ENCODE data around the gene PLEKHA5. TPM values are rescaled to one million over a fixed set of nuclear protein-coding genes. Genes with fewer than 3 reads are reported as not detected.

PLEKHA5 gene
- total and polyA plus RNA-seq, 4 donors: 4.9 to 88.5 (median 20.9) TPM

- H3K9me3 ChIP-seq (ENCODE audit: control insufficient read depth in 4 of 4, insufficient read depth in 3 of 4, low read length in 3 of 4): no peaks in the 10 kb centered on the region
- TF ChIP-seq CTCF (IDR thresholded peaks at IDR 0.05; ENCODE audit: control extremely low read depth, extremely low read depth): no peak
- H3K9ac ChIP-seq (ENCODE audit: insufficient read depth in 1 of 2, low read length in 2 of 2): no peak overlapping the region
- WGBS, 2 donors: 92 to 98% methylated on average over 4 of the region's 4 CpGs
- H3K27ac ChIP-seq (ENCODE audit: low read depth in 1 of 2, low read length in 1 of 2): peak overlapping the region in 1 of 2 donors; percentile 69
- peaks cover 0 to 29% (median 2%) of the 10 kb centered on the region in 5 donors for H3K4me1 ChIP-seq (ENCODE audit: control insufficient read depth in 5 of 5, insufficient read depth in 5 of 5, low read length in 5 of 5)
- peaks cover 0 to 13% (median 6%) of the 10 kb centered on the region in 4 donors for H3K36me3 ChIP-seq (ENCODE audit: control insufficient read depth in 4 of 4, insufficient read depth in 4 of 4, low read length in 4 of 4)
- DNase-seq (no peak), ATAC-seq (ENCODE audit: insufficient read depth, low FRiP score) (no peak)
- no peaks in the 10 kb centered on the region for H3K27me3 ChIP-seq (ENCODE audit: control insufficient read depth in 3 of 3, insufficient read depth in 3 of 3, low read length in 2 of 3)
- H3K4me3 ChIP-seq: no peak overlapping the region
Observed at GRCh38 chr12:19138551-19138950, 9.0 kb downstream of the PLEKHA5 start.

GRCh38 chr12:19138956-19139355, 9.4 kb downstream of the PLEKHA5 start:
- Histone ChIP-seq H3K36me3 (ENCODE audit: control insufficient read depth in 4 of 4, insufficient read depth in 4 of 4, low read length in 4 of 4) (peaks cover 0 to 13% (median 6%) of the 10 kb centered on the region in 4 donors), H3K9ac (ENCODE audit: insufficient read depth in 1 of 2, low read length in 2 of 2) (no peak overlapping the region), H3K4me3 (no peak overlapping the region), H3K27ac (ENCODE audit: low read depth in 1 of 2, low read length in 1 of 2) (peak overlapping the region in 1 of 2 donors; percentile 69), H3K27me3 (ENCODE audit: control insufficient read depth in 3 of 3, insufficient read depth in 3 of 3, low read length in 2 of 3) (no peaks in the 10 kb centered on the region), H3K9me3 (ENCODE audit: control insufficient read depth in 4 of 4, insufficient read depth in 3 of 4, low read length in 3 of 4) (no peaks in the 10 kb centered on the region), H3K4me1 (ENCODE audit: control insufficient read depth in 5 of 5, insufficient read depth in 5 of 5, low read length in 5 of 5) (peaks cover 0 to 29% (median 2%) of the 10 kb centered on the region in 5 donors)
- WGBS, 2 donors: 90 to 93% methylated on average over 3 of the region's 3 CpGs
- ATAC-seq (ENCODE audit: insufficient read depth, low FRiP score) (no peak), DNase-seq (no peak)
- TF ChIP-seq CTCF (IDR thresholded peaks at IDR 0.05; ENCODE audit: control extremely low read depth, extremely low read depth): no peak

GRCh38 chr12:19139615-19140194, 10.2 kb downstream of the PLEKHA5 start:
- no peak for ATAC-seq (ENCODE audit: insufficient read depth, low FRiP score)
- 85 to 88% methylated on average over 3 of the region's 3 CpGs for WGBS, 2 donors

More at GRCh38 chr12:19139615-19140194, 10.2 kb downstream of the PLEKHA5 start:
- Histone ChIP-seq H3K27ac (ENCODE audit: low read depth in 1 of 2, low read length in 1 of 2) (peak overlapping the region in 1 of 2 donors; percentile 70), H3K36me3 (ENCODE audit: control insufficient read depth in 4 of 4, insufficient read depth in 4 of 4, low read length in 4 of 4) (peaks cover 0 to 18% (median 8%) of the 10 kb centered on the region in 4 donors), H3K27me3 (ENCODE audit: control insufficient read depth in 3 of 3, insufficient read depth in 3 of 3, low read length in 2 of 3) (no peaks in the 10 kb centered on the region), H3K4me3 (no peak overlapping the region), H3K9ac (ENCODE audit: insufficient read depth in 1 of 2, low read length in 2 of 2) (no peak overlapping the region), H3K4me1 (ENCODE audit: control insufficient read depth in 5 of 5, insufficient read depth in 5 of 5, low read length in 5 of 5) (peaks cover 0 to 32% (median 2%) of the 10 kb centered on the region in 5 donors), H3K9me3 (ENCODE audit: control insufficient read depth in 4 of 4, insufficient read depth in 3 of 4, low read length in 3 of 4) (no peaks in the 10 kb centered on the region)
- no peak for DNase-seq
- TF ChIP-seq CTCF (IDR thresholded peaks at IDR 0.05; ENCODE audit: control extremely low read depth, extremely low read depth): no peak

Data from lung (tissue), 12 donors.